ENCODE data around the gene REG1B.

DNA sequence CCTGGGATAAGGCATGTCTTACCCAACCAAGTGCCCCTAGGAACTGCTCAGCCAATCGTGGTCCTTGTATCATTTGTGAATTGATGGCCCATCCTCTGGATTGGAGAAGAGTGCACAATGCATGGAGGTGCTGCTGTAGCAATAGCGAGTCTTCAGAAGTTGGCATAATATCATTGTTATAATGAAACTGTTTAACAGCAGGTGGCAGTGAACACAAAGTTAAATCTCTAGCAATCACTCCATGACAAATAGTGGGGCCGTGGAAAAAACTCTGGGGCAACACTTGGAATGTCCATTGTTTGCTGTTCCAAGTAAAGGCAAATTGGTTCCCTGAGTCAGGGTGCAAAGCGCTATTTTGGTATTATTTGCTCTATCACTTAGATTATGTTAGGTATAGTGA lies 43.9 kb upstream of the REG1B start:
- TF ChIP-seq, protein P1, sequence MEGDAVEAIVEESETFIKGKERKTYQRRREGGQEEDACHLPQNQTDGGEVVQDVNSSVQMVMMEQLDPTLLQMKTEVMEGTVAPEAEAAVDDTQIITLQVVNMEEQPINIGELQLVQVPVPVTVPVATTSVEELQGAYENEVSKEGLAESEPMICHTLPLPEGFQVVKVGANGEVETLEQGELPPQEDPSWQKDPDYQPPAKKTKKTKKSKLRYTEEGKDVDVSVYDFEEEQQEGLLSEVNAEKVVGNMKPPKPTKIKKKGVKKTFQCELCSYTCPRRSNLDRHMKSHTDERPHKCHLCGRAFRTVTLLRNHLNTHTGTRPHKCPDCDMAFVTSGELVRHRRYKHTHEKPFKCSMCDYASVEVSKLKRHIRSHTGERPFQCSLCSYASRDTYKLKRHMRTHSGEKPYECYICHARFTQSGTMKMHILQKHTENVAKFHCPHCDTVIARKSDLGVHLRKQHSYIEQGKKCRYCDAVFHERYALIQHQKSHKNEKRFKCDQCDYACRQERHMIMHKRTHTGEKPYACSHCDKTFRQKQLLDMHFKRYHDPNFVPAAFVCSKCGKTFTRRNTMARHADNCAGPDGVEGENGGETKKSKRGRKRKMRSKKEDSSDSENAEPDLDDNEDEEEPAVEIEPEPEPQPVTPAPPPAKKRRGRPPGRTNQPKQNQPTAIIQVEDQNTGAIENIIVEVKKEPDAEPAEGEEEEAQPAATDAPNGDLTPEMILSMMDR (IDR thresholded peaks at IDR 0.05; ENCODE audit: insufficient read depth, low read length, poor library complexity, severe bottlenecking), result no peak
- no peak for TF ChIP-seq EZH2phosphoT487 (conservative IDR thresholded peaks at IDR 0.05; ENCODE audit: low read length)
